Bone marrow (tissue), 2 donors: Measurements from ENCODE around the gene ACKR1.

ENCODE experiments used
- DNase-seq, 2 donors: peaks; one replicate each; lab custom pipeline; 2025; lab: John Stamatoyannopoulos, UW

Gene ACKR1

GRCh38 chr1:159204161-159205141 lies at the start of gene ACKR1:
ACKR1 (plus strand) TSS chr1:159204875; CDS start chr1:159204960, 85 bp downstream.
- DNase-seq, result no peak

- peak; percentile 34 to 70 for DNase-seq
Measured at GRCh38 chr1:159161001-159161718, 43.5 kb upstream of the ACKR1 start.

GRCh38 chr1:159161719-159162026 lies 43.0 kb upstream of the ACKR1 start:
- no peak for DNase-seq

GRCh38 chr1:159162516-159163265 lies 42.0 kb upstream of the ACKR1 start:
- peak in 1 of 2 donors; percentile 3 for DNase-seq

GRCh38 chr1:159163614-159164228 lies 41.0 kb upstream of the ACKR1 start:
- DNase-seq, result no peak

GRCh38 chr1:159168043-159168442 lies 36.6 kb upstream of the ACKR1 start:
- DNase-seq, result no peak

- DNase-seq, result no peak
Measured at GRCh38 chr1:159170639-159171038, 34.0 kb upstream of the ACKR1 start.

GRCh38 chr1:159171254-159171687 lies 33.4 kb upstream of the ACKR1 start, which contains the start of gene CADM3:
CADM3 (plus strand) TSS chr1:159171615; CDS start chr1:159171766, 151 bp downstream.
- DNase-seq, result no peak

- DNase-seq, result no peak
Measured at GRCh38 chr1:159171688-159172501, 32.8 kb upstream of the ACKR1 start.

GRCh38 chr1:159172614-159173291 lies 31.9 kb upstream of the ACKR1 start:
- DNase-seq, result no peak

GRCh38 chr1:159173320-159173719 lies 31.4 kb upstream of the ACKR1 start:
- DNase-seq, result no peak

- no peak for DNase-seq
Measured at GRCh38 chr1:159175571-159175970, 29.1 kb upstream of the ACKR1 start.

GRCh38 chr1:159177272-159177907 lies 27.3 kb upstream of the ACKR1 start:
- DNase-seq, result peak in 1 of 2 donors; percentile 31

GRCh38 chr1:159179906-159180305 lies 24.8 kb upstream of the ACKR1 start:
- no peak for DNase-seq

- no peak for DNase-seq
Measured at GRCh38 chr1:159180516-159180915, 24.2 kb upstream of the ACKR1 start.

GRCh38 chr1:159181328-159182024 lies 23.2 kb upstream of the ACKR1 start:
- DNase-seq, result no peak

GRCh38 chr1:159184201-159184600 lies 20.5 kb upstream of the ACKR1 start:
- DNase-seq, result no peak

- no peak for DNase-seq
Measured at GRCh38 chr1:159185121-159185520, 19.6 kb upstream of the ACKR1 start.

GRCh38 chr1:159187033-159187432 lies 17.6 kb upstream of the ACKR1 start:
- no peak for DNase-seq
